Ishikawa (cell line): ENCODE data around the gene IL1RL1.

ENCODE experiments used
- CEBPB ChIP-seq: IDR thresholded peaks from 2 replicates; pipeline ENCODE4 v1.6.1; 2012
- CREB1 ChIP-seq: IDR thresholded peaks from 2 replicates; pipeline ENCODE4 v1.6.1; 2012; ENCODE audit warnings: low read depth
- EGR1 ChIP-seq: IDR thresholded peaks from 2 replicates; pipeline ENCODE4 v1.6.1; 2012
- EP300 ChIP-seq: IDR thresholded peaks from 2 replicates; pipeline ENCODE4 v1.6.1; 2012; ENCODE audit warnings: borderline replicate concordance
- FOXM1 ChIP-seq: IDR thresholded peaks from 2 replicates; pipeline ENCODE4 v1.6.1; 2012; ENCODE audit warnings: low read depth, borderline replicate concordance
- MAX ChIP-seq: IDR thresholded peaks from 2 replicates; pipeline ENCODE4 v1.6.1; 2012
- NFIC ChIP-seq: IDR thresholded peaks from 2 replicates; pipeline ENCODE4 v1.6.1; 2012
- RAD21 ChIP-seq: IDR thresholded peaks from 2 replicates; pipeline ENCODE4 v1.6.1; 2012; ENCODE audit warnings: low read depth
- REST ChIP-seq: IDR thresholded peaks from 2 replicates; pipeline ENCODE4 v1.6.1; 2012; ENCODE audit warnings: low read depth, mild to moderate bottlenecking
- TAF1 ChIP-seq: IDR thresholded peaks from 2 replicates; pipeline ENCODE4 v1.6.1; 2012; ENCODE audit warnings: low read depth, mild to moderate bottlenecking
- TCF12 ChIP-seq: IDR thresholded peaks from 2 replicates; pipeline ENCODE4 v1.6.1; 2012; ENCODE audit warnings: low read depth
- TEAD4 ChIP-seq: IDR thresholded peaks from 2 replicates; pipeline ENCODE4 v1.6.1; 2012
- USF1 ChIP-seq: IDR thresholded peaks from 2 replicates; pipeline ENCODE4 v1.6.1; 2012
- YY1 ChIP-seq: IDR thresholded peaks from 2 replicates; pipeline ENCODE4 v1.6.1; 2012; ENCODE audit warnings: low read depth
- ZBTB7A ChIP-seq: IDR thresholded peaks from 2 replicates; pipeline ENCODE4 v1.6.1; 2012; ENCODE audit warnings: low read depth

The IL1RL1 gene

DNA sequence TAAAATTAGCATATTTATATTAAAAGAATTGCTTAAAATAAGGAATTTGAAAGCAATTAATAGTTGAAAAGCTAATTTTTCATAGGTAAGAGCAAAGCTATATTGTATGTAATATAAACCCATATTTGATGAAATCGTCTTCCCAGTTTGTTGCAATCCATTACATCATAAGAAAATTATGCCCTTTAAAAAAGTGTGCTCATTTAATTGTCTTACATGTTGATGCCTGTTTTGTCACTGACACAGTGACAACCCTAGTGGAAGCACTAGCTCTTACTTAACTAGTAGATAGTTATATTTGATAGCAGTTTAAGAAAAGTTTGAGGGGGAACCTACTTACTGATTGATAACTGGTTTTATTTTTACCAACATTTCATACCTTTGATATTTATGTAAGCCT, 81.6 kb downstream of the IL1RL1 start:
- TF ChIP-seq NFIC (no peak), MAX (no peak), CREB1 (no peak), EGR1 (no peak), RAD21 (no peak), YY1 (no peak), TAF1 (no peak), USF1 (no peak), ZBTB7A (no peak), TEAD4 (no peak), TCF12 (no peak), EP300 (no peak)

GRCh38 chr2:102396012-102396411, 84.6 kb downstream of the IL1RL1 start:
- TF ChIP-seq USF1 (no peak), NFIC (no peak)

DNA sequence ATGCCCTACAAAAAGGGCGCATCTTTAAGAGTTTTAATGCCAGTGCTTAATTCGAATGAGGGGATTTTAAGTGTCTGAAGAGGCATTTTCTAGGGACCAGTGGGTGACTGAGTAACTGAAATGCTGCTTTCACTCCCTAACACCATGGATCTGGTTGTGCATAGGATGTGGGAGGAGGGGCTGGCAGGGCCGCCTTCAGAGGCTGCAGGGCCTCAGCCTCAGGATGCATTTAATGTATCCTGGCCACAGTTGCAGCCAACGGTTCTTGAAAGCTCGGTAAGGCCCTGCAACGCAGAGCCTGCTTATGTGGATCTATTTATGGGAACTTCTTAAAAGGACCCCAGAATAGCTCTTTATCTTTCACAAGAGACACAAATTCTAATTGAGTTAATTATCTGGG, 85.8 kb downstream of the IL1RL1 start:
- TF ChIP-seq MAX = no peak
- TF ChIP-seq CEBPB = no peak
- TF ChIP-seq FOXM1 = no peak
- no peak for TF ChIP-seq TCF12
- TF ChIP-seq EGR1 = no peak
- TF ChIP-seq REST = no peak
- TF ChIP-seq EP300 = no peak
- TF ChIP-seq CREB1 = no peak
- no peak for TF ChIP-seq YY1
- no peak for TF ChIP-seq NFIC
- no peak for TF ChIP-seq RAD21
- no peak for TF ChIP-seq TEAD4
- no peak for TF ChIP-seq TAF1
- no peak for TF ChIP-seq USF1
- no peak for TF ChIP-seq ZBTB7A

- TF ChIP-seq EP300 = no peak
- TF ChIP-seq TCF12 = no peak
- TF ChIP-seq USF1 = no peak
- TF ChIP-seq TAF1 = no peak
- TF ChIP-seq EGR1 = no peak
- TF ChIP-seq MAX = no peak
- TF ChIP-seq CEBPB = no peak
- TF ChIP-seq RAD21 = no peak
- no peak for TF ChIP-seq CREB1
- TF ChIP-seq YY1 = no peak
- TF ChIP-seq NFIC = no peak
- no peak for TF ChIP-seq TEAD4
- TF ChIP-seq REST = no peak
- no peak for TF ChIP-seq FOXM1
- TF ChIP-seq ZBTB7A = no peak
Measured at GRCh38 chr2:102399499-102400141, 88.3 kb downstream of the IL1RL1 start.

- TF ChIP-seq TEAD4 (no peak), EP300 (no peak), YY1 (no peak), USF1 (no peak), ZBTB7A (no peak), MAX (no peak), EGR1 (no peak), CREB1 (no peak), TAF1 (no peak), REST (no peak), RAD21 (no peak), FOXM1 (no peak), CEBPB (no peak), TCF12 (no peak)
Measured at GRCh38 chr2:102401456-102401855, 90.1 kb downstream of the IL1RL1 start.
